HG03196 (cell line): Measurements from ENCODE around the gene NFIA.

ENCODE experiments used
- ATAC-seq: cut with Tn5 transposase; IDR thresholded peaks from one replicate; pipeline ENCODE4 v1.9.1; 2021; ENCODE audit not compliant: unreplicated experiment

Gene NFIA

DNA sequence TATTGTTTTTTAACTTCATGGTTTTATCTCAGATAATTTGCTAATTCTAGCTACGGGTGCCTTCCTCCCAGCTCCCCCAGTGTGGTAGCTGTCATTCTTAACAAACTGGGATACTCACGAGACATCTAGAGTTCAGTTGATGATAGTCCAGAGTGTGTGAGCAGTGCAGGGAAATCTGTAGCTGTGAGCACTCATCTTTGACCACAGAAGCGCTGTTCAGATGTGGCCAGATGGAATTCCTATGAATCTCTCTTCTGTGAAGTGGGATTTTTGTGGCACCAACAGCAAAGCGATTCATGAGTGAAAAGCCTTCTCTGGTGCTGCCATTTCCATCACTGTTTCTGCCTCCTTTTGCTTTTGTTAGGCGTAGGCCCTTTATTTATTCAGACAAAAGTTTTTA, 125.1 kb downstream of the NFIA start:
- no peak for ATAC-seq

DNA sequence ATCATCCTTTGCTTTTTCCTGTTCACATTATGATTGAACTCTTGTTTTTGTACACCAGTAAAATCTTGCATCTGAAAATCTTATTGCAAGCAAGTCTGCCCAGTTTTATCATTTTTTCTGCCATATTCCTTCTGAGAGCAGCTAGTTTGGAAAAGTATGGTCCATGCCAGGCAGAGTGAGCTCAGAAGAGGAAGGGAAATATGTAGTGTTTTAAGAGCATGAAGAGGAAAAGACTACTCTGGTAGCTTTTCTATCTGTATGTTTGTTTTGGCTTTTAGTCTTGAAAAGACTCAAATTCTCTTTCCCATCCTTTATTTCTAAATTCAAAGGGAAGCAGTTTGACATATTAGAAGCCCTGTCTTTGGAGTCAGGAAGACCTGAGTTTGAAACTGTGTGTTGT, 125.8 kb downstream of the NFIA start:
- ATAC-seq, result no peak

DNA sequence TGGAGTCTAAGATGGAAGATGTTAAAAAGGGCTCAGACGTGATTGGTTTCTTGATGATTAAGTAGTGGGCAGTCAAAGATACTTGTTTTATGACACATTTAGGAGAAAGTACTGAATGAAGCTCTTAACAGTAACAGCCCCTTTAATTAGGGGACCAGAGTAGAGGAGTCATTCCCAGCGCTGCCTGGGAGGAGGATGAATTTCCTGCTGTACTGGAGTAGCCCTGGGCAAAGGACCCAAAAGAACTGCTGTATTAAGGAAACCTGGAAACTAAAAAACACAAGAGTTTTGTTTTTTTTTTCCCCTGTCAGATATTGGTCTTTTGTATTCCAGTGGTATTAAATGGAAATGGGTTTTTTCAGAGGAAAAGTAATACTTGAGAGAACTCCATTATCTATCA, 126.5 kb downstream of the NFIA start:
- ATAC-seq, result no peak

DNA sequence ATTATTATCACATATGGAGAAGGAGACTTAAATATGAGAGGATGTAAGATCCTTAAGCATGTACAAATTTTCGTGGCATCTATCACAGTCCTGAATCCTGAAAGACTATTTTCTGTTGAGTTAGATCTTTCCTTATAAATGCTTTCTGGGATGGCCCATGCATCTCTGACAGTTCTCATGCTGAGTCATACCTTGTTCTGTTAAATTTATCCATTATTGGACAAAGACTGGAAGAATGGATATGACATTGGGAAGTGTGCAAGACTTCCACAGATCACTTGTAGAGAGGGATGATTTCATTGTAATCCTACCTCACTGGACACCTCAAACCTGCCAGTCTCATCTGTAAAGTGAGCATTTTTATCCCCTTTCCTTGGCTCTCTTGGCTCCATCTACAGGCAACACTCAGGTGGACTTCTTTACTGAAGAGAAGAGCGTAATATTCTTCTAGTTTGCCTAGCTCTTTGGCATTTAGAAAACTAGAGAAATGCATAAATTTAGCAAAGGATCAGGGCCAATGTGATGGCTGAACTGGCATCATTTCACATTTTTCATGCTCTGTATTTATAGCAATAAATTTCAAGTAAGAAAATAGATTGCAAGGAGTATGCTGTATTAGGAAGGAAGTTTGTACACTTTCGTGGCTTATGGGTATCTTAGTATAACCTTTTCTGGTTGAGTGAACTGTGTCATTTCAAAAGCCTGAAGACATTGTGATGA, 128.2 kb downstream of the NFIA start:
- ATAC-seq, result no peak

DNA sequence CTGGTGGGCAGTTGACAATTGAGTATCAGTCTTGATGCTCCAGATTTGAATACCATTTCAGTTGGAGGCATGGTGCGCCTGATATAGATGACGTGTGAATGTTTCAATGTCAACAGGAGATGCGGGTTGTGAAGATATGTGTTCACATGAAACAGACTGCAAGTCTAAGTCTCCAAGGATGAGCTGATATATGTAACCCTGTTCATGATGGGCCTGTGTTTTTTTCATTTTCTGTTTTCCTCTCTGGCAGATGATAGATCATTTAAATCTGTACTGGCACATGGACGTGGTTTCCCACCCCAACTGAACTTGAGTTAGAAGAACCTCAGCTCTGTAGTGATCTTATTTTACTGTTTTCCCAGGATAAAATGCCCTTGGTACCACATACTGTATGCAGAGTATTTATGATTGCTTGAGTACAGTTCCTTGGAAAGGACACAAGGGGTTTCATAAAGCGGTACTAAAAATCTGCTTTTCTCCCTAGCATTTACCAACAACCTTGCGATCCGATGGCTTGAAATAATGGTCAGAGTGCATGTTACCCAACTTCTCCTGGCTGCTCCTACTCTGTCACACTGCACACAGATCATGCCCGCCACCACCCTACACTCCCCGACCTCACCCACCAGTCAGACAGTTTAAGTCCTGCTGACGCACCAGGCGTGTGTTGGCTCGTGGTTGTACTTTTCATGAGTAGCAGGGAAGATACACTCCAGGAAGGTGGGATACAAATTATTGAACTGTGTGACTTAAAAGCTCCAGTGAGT, 131.1 kb downstream of the NFIA start:
- no peak for ATAC-seq

DNA sequence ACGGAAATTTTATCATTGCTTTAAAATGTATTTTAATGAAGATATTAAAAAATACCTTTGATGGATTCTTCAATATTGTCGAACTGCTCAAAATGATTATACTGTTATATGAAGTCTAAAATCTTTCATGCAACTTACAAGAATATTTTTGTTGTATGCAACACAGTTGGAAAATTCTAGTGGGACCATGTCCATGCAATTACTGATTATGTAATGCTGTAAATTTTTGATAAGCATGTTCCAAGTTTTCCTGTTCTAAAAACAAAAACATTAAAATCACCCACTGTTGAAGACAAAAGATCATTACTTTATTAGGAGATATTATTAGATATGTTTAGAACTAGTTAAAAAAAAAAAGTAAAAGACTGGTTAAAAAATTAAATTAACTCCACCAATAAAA, 132.8 kb downstream of the NFIA start:
- no peak for ATAC-seq

DNA sequence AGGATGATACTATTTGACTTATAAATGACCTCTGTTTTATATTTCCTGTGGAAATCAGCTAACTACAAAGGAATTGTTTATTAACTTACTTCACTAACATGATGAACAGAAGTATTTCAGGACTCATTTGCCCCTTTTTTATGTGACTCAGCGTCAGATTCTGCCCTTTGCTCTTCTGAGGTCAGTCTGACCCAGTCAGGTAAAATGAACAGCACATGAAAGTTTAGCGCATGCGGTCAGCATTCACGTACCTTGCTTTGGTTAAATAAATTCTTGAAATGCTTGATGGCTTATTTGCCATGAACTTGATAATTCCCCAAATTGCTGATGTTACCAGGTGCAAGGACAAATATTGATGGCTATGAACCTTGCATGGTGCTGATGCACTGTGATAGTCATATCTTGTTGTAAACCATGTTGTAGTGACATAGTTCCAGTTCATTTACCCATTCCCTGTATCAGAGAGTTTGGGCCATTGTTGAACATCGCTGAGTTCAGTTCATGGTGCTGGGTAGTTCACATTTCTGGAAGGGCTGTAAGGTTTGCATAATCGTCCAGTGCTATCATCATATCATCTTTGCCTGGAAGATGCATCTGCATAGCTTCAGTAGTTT, 133.4 kb downstream of the NFIA start:
- no peak for ATAC-seq

DNA sequence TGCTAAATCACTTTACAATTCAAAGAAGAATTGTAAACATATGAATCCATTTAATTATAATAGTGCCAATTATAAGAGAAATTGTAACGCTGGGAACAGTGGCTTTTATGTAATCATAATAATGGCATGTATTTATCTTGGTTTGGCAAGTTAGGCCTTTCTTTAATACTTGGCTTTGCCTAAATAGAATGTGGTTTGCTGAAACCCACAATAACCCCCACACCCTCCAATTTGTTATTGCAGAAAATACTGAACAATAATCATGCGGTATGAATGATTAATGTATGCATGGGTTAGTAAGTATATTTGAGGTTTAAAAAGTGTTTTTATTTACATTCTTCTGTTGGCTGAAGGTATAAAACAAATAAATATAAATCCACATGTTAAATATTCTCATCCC, 138.2 kb downstream of the NFIA start:
- ATAC-seq, result no peak

DNA sequence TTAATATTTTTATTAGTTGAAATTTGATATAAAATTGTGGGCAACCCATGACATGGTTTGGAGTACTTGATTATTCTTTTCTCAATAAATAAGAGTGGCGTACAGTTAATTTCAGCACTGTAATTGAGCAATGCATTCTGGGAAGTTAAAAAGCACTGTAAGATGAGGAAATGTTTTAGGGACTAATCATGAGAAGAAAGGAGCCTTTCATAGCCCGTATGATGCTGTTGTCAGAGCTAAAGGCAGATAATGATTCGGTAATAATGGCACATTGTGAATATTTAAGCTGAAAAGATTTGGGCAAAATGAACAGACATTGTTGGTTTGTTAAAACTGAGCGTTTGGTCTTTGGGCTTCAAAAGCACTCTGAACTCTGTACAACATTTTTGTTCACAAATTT, 139.3 kb downstream of the NFIA start:
- no peak for ATAC-seq

DNA sequence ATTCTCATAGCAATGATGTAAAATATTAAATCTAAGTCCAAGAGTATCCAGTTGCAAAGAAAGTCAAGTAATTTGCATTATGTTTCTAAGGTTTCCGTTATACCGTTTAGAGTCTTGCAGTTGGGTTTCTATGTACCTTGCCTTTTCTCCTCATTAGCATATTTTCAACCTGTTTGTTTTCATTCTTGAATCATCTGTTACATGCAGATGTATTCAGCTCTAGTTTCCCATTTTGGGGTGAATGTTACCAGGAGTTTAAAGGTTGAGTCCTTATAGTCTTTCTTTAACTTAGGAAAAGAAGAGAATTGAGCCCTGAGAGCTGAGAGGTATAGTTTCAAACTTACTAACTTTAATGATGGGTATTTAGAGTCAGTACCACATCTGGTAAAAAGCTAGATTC, 139.9 kb downstream of the NFIA start:
- no peak for ATAC-seq

DNA sequence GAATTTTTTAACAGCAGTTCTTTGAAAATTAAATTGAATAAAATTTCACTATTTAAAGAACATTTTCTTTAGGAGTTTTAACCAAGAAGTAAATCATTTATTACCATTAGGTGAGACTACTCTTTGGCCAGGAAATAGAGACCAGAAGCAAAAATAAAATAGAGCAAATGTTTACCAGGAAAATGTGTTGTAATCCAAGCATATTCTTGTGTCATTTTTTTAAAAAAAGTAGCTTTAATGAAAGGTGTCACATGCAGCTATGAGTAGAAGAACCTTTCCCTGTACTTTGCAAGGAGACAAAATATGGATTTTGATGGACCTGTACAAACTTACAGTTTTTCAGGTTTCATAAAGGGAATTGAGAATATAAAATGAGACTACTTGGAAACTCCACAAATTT, 140.8 kb downstream of the NFIA start:
- no peak for ATAC-seq

DNA sequence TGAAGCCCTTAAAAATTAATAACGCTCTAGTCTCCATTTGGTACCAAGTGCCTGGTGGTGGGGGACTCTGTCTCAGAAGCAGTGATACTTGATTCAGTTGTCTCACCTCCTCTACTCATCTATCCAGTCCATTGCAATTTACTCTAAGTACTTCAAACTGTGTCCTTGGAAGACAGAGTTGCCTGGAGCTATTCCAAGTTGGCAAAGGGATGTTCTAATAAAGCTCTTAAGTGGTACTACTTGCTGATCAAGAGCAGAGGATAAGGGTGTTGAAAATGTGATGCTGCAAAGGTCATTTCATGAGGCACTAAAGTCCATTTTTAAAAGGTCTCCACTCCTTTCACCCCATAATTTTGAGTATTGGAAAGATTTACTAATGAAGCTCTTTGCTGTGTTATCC, 142.2 kb downstream of the NFIA start:
- no peak for ATAC-seq

DNA sequence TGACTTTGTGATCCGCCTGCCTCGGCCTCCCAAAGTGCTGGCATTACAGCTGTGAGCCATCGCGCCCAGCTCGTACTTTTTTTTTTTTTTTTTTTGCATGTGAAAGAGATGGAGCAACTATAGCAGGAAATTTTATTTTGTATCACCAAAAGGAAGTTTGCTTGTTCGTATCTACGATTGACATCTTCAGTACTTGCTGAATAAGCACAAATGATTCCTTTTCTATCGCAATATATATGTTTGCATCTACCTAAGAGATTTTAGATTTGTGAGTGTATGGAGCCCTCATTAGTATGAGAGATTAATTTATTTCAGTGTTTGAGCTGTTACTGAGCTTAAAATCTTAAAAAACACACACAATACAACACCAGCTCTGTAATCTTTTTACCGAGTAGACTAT, 143.1 kb downstream of the NFIA start:
- ATAC-seq, result no peak

DNA sequence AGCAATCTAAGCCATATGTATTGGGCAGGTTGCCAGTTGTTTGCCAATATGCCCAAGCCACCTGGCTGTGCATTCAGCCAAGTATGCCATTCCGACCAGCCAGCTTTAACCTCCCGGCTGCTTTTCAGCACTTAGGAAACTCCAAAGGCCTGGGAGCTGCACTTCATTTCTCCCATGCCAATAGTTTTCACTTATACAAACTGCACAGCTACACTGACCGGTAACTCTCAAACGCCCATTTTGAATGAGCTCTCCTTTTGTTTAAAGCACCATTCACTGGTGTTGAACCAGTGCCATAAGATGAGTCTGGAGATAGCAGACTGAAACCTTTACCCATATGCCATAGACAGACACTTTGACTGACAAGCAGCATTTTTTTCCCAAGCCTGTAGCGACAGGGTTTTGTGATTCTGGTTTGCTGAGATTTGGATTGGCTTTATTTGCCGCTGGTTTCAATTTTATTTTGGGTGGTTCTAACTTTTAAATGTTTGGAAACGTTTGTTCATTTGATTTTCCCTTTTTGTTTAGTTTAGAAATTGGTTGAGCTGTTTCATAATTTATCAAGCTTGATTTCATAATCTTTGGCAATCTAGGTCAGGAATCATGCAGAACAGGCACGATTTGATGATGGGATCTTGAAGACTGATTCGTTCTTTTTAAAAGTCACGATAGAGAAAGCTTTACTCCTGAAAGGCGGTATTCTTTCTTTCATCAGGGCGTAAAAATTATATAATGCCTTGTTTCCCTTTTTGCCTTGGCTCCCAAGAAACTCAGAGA, 144.6 kb downstream of the NFIA start:
- ATAC-seq, result no peak

DNA sequence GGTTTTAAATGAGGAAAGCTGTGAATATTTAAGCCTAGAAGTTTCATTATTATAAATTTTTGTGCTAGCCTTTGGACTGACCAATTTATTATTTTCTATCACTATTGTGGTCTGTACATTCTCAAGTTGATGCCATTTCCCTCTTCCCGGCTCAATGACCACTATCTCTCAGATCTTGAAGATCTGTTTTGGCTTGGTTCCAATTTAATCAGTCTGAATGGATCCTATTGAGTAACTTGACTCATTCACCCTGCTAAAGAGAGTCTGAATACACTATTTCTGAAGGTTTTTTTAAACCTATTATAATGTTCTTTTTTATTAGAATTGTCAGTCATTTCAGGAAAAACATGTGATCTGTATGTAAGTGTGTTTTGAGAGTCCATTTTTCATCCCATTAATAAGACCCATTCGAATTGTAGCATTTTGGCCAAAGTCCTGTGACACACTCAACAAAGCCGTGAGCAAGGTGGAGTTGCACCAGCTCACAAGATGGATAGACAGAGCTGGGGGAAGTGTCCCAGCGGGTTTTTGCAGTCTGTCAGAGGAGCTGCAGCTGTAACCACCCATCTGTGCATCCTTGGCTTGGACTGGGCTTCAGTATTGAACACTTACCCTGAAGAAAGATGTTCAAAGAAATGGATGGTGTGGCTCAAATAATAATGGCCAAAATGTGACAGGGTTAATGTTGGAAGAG, 145.6 kb downstream of the NFIA start:
- ATAC-seq, result no peak

DNA sequence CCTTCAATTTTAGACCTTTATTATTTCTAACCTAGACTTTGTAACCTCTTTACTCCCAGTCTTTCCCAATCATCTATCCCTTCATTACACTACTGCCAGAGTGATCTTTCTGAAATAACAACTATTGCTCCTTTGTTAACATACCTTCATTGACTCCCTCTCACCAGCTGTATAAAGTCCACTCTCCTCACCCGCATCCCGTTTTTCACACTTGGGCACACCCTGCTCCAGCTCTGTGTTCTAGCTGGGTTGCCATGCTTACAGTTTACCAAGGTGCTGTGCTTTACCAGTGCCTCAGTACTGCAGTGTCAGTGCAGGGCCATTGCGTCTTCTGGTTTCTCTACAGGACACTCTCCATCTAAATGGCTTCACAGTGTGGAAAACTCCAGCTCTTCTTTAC, 148.2 kb downstream of the NFIA start:
- no peak for ATAC-seq

DNA sequence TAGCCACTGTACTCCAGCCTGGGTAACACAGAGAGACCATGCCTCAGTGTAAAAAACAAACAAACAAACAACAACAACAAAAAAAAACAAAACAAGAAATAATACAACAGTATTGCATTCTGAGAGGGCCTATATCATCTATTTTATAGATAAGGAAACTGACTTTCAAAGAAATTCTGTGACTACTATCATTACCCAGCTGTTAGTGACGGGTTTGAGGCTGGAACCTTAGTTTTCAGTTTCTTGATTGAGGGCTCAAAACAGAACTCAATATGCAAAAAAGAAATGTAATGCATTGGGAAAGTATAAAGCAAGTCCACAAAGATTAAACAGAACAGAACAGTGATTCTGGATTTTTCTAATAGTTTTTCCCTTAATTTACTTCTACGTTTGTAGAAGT, 149.4 kb downstream of the NFIA start:
- ATAC-seq, result no peak

DNA sequence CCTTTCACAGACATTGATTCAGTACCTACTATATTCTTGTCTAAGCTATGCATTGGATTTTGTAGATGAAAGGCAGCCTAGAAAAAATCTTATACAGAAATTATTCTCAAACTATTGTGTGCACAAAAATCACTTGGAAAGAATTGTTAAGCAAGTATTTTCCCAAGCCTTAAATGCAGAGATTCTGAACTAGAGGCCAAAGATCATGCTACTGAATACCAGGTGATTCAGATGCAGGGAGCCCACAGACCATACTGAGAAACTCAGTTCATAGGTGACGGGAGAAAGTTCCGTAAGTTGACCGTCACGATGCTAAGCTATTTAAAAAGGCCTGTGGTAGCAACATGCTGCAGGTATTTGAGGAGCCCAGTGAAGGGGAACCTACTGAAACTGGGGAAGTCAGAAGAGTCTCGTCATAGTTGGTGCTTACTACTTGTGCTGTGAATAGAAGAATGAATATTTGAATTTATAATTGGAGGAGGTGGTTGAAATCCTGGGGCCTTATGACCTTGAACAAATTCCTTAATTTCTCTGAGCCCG, 150.8 kb downstream of the NFIA start:
- no peak for ATAC-seq

DNA sequence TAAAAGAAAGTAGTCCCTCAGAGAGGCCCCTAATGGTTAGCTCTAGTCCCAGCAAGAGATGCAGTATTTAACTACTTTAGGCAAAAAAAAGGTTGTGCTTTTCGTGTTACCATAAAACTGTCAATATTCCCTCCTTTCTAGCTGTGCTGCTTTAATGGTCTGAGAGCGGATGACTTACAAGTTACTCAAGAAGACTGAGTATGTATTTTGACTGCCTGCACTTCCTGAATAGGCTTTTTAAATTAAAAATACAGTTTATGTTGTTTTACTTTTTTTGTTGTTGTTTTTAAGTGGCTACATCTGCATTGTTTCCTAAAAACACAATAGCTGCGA, 152.2 kb downstream of the NFIA start:
- no peak for ATAC-seq

DNA sequence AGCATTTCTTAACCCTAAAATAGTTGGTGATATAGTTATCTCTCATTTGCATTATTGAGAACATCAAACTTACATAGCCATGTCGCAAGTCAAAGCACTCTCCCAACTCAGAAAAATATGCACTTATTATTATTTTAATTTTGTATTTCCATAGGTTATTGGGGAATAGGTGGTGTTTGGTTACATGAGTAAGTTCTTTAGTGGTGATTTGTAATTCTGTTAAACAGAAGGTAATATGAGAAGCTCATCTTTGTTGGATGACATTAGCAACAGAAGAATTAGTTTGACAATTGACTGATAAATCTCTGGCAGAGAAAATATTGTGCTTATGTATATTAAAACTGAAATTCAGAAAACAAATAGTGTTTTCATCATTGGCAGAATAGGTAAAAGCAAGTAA, 154.8 kb downstream of the NFIA start:
- ATAC-seq, result no peak
